CD4-positive, alpha-beta memory T cell (primary cell): ENCODE data around the gene HEPN1. TPM values are rescaled to one million over a fixed set of nuclear protein-coding genes. Genes with fewer than 3 reads are reported as not detected.
"Not testable (repeated sequence)": the region's sequence is repeated elsewhere in the genome, so short reads cannot be mapped to it uniquely, and the experiment has no call there.

ENCODE experiments used
- CTCF ChIA-PET: fragments of 350-600 bp; sonication (Branson Sonifier 250); formaldehyde crosslinking; loops from one replicate; lab custom pipeline; 2021; ENCODE audit warnings: inconsistent platforms; ENCODE audit not compliant: partially characterized antibody; lab: Charles Lee
- POLR2A ChIA-PET: fragments of 350-600 bp; sonication (Branson Sonifier 250); formaldehyde crosslinking; loops from one replicate; lab custom pipeline; 2021; ENCODE audit not compliant: partially characterized antibody; lab: Charles Lee
- DNase-seq, 5 donors: peaks; one replicate each; pipeline versions ENCODE4 v3.0.0 to v3.0.0-alpha.2; 2020 to 2022; ENCODE audit warnings: mixed read lengths in 1 of 5
- H3K27ac ChIP-seq: one replicate; pipeline ENCODE4 v1.7.0; 2013; ENCODE audit warnings: low read depth, low read length
- H3K27me3 ChIP-seq: 2 replicates; pipeline ENCODE4 v1.7.0; 2013; ENCODE audit warnings: mild to moderate bottlenecking, low read length, moderate library complexity; ENCODE audit not compliant: insufficient read depth
- H3K36me3 ChIP-seq: 2 replicates; pipeline ENCODE4 v1.7.0; 2013; ENCODE audit warnings: mild to moderate bottlenecking, low read length, moderate library complexity; ENCODE audit not compliant: insufficient read depth
- H3K4me1 ChIP-seq: 2 replicates; pipeline ENCODE4 v1.7.0; 2013; ENCODE audit warnings: mild to moderate bottlenecking, low read length, moderate library complexity; ENCODE audit not compliant: insufficient read depth
- H3K4me3 ChIP-seq, 2 donors: one replicate each; pipeline ENCODE4 v1.7.0; 2013; ENCODE audit warnings: low read length in 2 of 2, mild to moderate bottlenecking in 1 of 2
- H3K9me3 ChIP-seq, 2 donors: one replicate each; pipeline ENCODE4 v1.7.0; 2013; ENCODE audit warnings: low read length in 2 of 2, control low read depth in 1 of 2; ENCODE audit not compliant: control insufficient read depth in 1 of 2
- H3K27ac Mint-ChIP-seq, 7 donors: one replicate each; pipeline ENCODE4 v1.8.0; 2020 to 2021; ENCODE audit warnings: mixed read lengths in 7 of 7, mild to moderate bottlenecking in 6 of 7, inconsistent platforms in 3 of 7, moderate library complexity in 3 of 7
- H3K27me3 Mint-ChIP-seq, 2 donors: one replicate each; pipeline ENCODE4 v1.8.0; 2020 to 2021; ENCODE audit warnings: mixed read lengths in 2 of 2
- H3K36me3 Mint-ChIP-seq, 2 donors: one replicate each; pipeline ENCODE4 v1.8.0; 2020 to 2021; ENCODE audit warnings: mixed read lengths in 2 of 2, inconsistent platforms in 1 of 2, mild to moderate bottlenecking in 1 of 2
- H3K4me1 Mint-ChIP-seq, 4 donors: one replicate each; pipeline ENCODE4 v1.8.0; 2020 to 2021; ENCODE audit warnings: mixed read lengths in 4 of 4, mild to moderate bottlenecking in 1 of 4
- H3K4me3 Mint-ChIP-seq, 8 donors: one replicate each; pipeline ENCODE4 v1.8.0; 2020 to 2021; ENCODE audit warnings: mixed read lengths in 8 of 8, mild to moderate bottlenecking in 7 of 8, moderate library complexity in 6 of 8, inconsistent platforms in 3 of 8
- H3K9me3 Mint-ChIP-seq, 8 donors: one replicate each; pipeline ENCODE4 v1.8.0; 2020 to 2021; ENCODE audit warnings: mixed read lengths in 8 of 8, mild to moderate bottlenecking in 5 of 8, inconsistent platforms in 3 of 8, moderate library complexity in 1 of 8
- intact Hi-C: fragments of 100-400 bp; cut with micrococcal nuclease; formaldehyde crosslinking; loops from one replicate; pipeline ENCODE4 v1.15.1; 2023
- polyA plus RNA-seq, 2 donors: library from polyadenylated mRNA; unstranded; fragments of 300-500 nt; fragmentation: Illumina TruSeq; gene quantifications; one replicate each; pipeline ENCODE4 v1.2.3, GENCODE V29; 2021
- total RNA-seq, 2 experiments: library from RNA; stranded (reverse); gene quantifications; one replicate each; pipeline ENCODE4 v1.2.3, GENCODE V29; 2021

Gene HEPN1
- total and polyA plus RNA-seq, 4 experiments from 2014 or later, result not detected

DNA sequence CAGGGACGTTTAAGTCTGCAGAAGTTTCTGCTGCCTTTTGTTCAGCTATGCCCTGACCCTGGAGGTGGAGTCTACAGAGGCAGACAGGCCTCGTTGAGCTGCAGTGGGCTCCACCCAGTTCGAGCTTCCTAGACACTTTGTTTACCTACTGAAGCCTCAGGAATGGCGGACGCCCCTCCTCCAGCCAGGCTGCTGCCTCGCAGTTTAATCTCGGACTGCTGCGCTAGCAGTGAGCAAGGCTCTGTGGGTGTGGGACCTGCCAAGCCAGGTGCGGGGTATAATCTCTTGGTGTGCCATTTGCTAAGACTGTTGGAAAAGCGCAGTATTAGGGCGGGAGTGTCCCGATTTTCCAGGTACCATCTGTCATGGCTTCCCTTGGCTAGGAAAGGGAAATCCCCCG is 49.1 kb downstream of the HEPN1 start:
- DNase-seq, POLR2A ChIA-PET, H3K4me1 ChIP-seq, H3K9me3 Mint-ChIP-seq, H3K4me3 ChIP-seq, H3K9me3 ChIP-seq, H3K4me1 Mint-ChIP-seq, H3K27me3 Mint-ChIP-seq, H3K36me3 ChIP-seq, intact Hi-C loops, H3K27ac ChIP-seq, H3K27me3 ChIP-seq, H3K36me3 Mint-ChIP-seq, H3K4me3 Mint-ChIP-seq, H3K27ac Mint-ChIP-seq: not testable (repeated sequence)
- CTCF ChIA-PET, result interaction anchor here (1.3 kb wide), 1 partner anchor 158 kb away, joined by 3 read pairs; no protein-coding TSS in a partner anchor

Other genes starting within 250 kb of the HEPN1 start
- gene SIAE, start 245.5 kb upstream of the HEPN1 start, total RNA-seq, result 1 to 10 TPM; 4.2 to 4.8 TPM
- 1 to 10 TPM; 2.8 to 6.8 TPM for gene SIAE, start 245.5 kb upstream of the HEPN1 start, polyA plus RNA-seq
- gene SPA17, start 245.3 kb upstream of the HEPN1 start, total RNA-seq, result under 1 TPM; 0.55 to 0.81 TPM
- under 1 TPM; 0.64 to 0.72 TPM for gene SPA17, start 245.3 kb upstream of the HEPN1 start, polyA plus RNA-seq
- gene NRGN, start 179.3 kb upstream of the HEPN1 start, total RNA-seq, result under 1 TPM in 1 of 2 experiments, not detected in 1; 0.67 TPM
- gene NRGN, start 179.3 kb upstream of the HEPN1 start, polyA plus RNA-seq, result not detected
- gene VSIG2, start 167.0 kb upstream of the HEPN1 start, total RNA-seq, result under 1 TPM; 0.55 to 0.87 TPM
- gene VSIG2, start 167.0 kb upstream of the HEPN1 start, polyA plus RNA-seq, result under 1 TPM; 0.39 to 0.80 TPM
- 1 to 10 TPM; 1.5 to 1.8 TPM for gene ESAM, start 157.0 kb upstream of the HEPN1 start, total RNA-seq
- 1 to 10 TPM; 1.3 to 3.2 TPM for gene ESAM, start 157.0 kb upstream of the HEPN1 start, polyA plus RNA-seq
- gene MSANTD2, start 118.8 kb upstream of the HEPN1 start, total RNA-seq, result 10 to 100 TPM; 25.9 to 26.3 TPM
- gene MSANTD2, start 118.8 kb upstream of the HEPN1 start, polyA plus RNA-seq, result 1 to 10 TPM; 2.4 to 5.9 TPM
- 10 to 100 TPM; 16.2 to 18.1 TPM for gene ROBO3, start 53.8 kb upstream of the HEPN1 start, total RNA-seq
- 1 to 10 TPM in 1 of 2 donors, under 1 TPM in 1; 0.70 to 2.0 TPM for gene ROBO3, start 53.8 kb upstream of the HEPN1 start, polyA plus RNA-seq
- gene ROBO4, start 21.4 kb upstream of the HEPN1 start, total RNA-seq, result not detected
- not detected for gene ROBO4, start 21.4 kb upstream of the HEPN1 start, polyA plus RNA-seq
- gene HEPACAM, start 16.8 kb downstream of the HEPN1 start, total RNA-seq, result not detected
- not detected for gene HEPACAM, start 16.8 kb downstream of the HEPN1 start, polyA plus RNA-seq
- 1 to 10 TPM; 2.6 to 2.7 TPM for gene CCDC15, start 35.0 kb downstream of the HEPN1 start, total RNA-seq
- 1 to 10 TPM in 1 of 2 donors, under 1 TPM in 1; 0.48 to 1.7 TPM for gene CCDC15, start 35.0 kb downstream of the HEPN1 start, polyA plus RNA-seq
- gene SLC37A2, start 144.1 kb downstream of the HEPN1 start, total RNA-seq, result 1 to 10 TPM; 3.8 to 4.8 TPM
- gene SLC37A2, start 144.1 kb downstream of the HEPN1 start, polyA plus RNA-seq, result not detected
- gene TMEM218, start 192.4 kb downstream of the HEPN1 start, total RNA-seq, result 10 to 100 TPM; 15.1 to 16.6 TPM
- 10 to 100 TPM; 25.5 to 48.1 TPM for gene TMEM218, start 192.4 kb downstream of the HEPN1 start, polyA plus RNA-seq
- not detected for gene PKNOX2, start 245.5 kb downstream of the HEPN1 start, total RNA-seq
- not detected for gene PKNOX2, start 245.5 kb downstream of the HEPN1 start, polyA plus RNA-seq